Measurements from ENCODE around the gene MCUB. TPM values are rescaled to one million over a fixed set of nuclear protein-coding genes. Genes with fewer than 3 reads are reported as not detected.

MCUB gene
- total RNA-seq, 1 experiment from 2014 or later = 14.8 TPM

- Histone ChIP-seq H3K79me2 (ENCODE audit: insufficient read depth, low read length) (no peaks in the 10 kb centered on the region), H2BK15ac (ENCODE audit: low read depth, low read length) (no peak overlapping the region), H3K23ac (ENCODE audit: insufficient read length, low read depth, low read length) (no peak overlapping the region), H3K79me1 (ENCODE audit: insufficient read depth, low read depth, low read length, poor library complexity, severe bottlenecking) (no peaks in the 10 kb centered on the region), H4K20me1 (ENCODE audit: control insufficient read depth, insufficient read depth, insufficient read length) (no peaks in the 10 kb centered on the region), H2BK12ac (ENCODE audit: insufficient read length, low read depth, low read length) (no peak overlapping the region), H2BK120ac (ENCODE audit: low read depth, low read length, poor library complexity, severe bottlenecking) (no peak overlapping the region), H2AFZ (ENCODE audit: low read length) (no peak overlapping the region), H3K14ac (ENCODE audit: insufficient read depth, low read length) (no peak overlapping the region), H4K91ac (ENCODE audit: insufficient read length, low read depth, low read length) (no peak overlapping the region), H2BK5ac (ENCODE audit: insufficient read length, low read length) (no peak overlapping the region), H3K27ac (ENCODE audit: insufficient read length, low read depth, low read length) (no peak overlapping the region), H4K5ac (ENCODE audit: insufficient read length, low read depth, low read length) (no peak overlapping the region), H3K23me2 (ENCODE audit: insufficient read length, low read depth, low read length, poor library complexity, severe bottlenecking) (no peaks in the 10 kb centered on the region), H2BK20ac (ENCODE audit: low read depth, low read length, poor library complexity, severe bottlenecking) (no peak overlapping the region), H3K27me3 (ENCODE audit: insufficient read depth, low read length) (no peaks in the 10 kb centered on the region), H3T11ph (ENCODE audit: low read length) (no peak overlapping the region), H3K9me3 (ENCODE audit: control insufficient read depth, low read depth, low read length) (no peaks in the 10 kb centered on the region), H2AK5ac (ENCODE audit: insufficient read length, low read length) (no peak overlapping the region), H3K56ac (ENCODE audit: insufficient read length, low read depth, low read length) (no peak overlapping the region), H3K4ac (ENCODE audit: low read depth, low read length) (no peak overlapping the region), H4K8ac (replicated peaks; ENCODE audit: insufficient read length, low read depth, low read length) (no peak overlapping the region), H3K4me1 (ENCODE audit: insufficient read depth, low read length) (no peaks in the 10 kb centered on the region; the same call in 1 of the 2 replicates), H3K4me2 (ENCODE audit: insufficient read depth, insufficient read length, low read length) (no peak overlapping the region), H3K9ac (ENCODE audit: extremely low read depth, insufficient read length, low read length) (no peak overlapping the region), H3K18ac (ENCODE audit: insufficient read length, low read depth, low read length) (no peak overlapping the region)
- Mint-ChIP-seq H3K4me3 (no peak overlapping the region), H3K4me1 (peaks cover 4% of the 10 kb centered on the region in 2 experiments; a peak in 2 of 4 replicates), H3K36me3 (ENCODE audit: insufficient read depth in 1 of 3, low read depth in 3 of 3) (no peaks in the 10 kb centered on the region), H3K27ac (no peak overlapping the region), H3K9me3 (no peaks in the 10 kb centered on the region), H3K27me3 (ENCODE audit: low read depth) (no peaks in the 10 kb centered on the region)
- TF ChIP-seq CTCF (conservative IDR thresholded peaks at IDR 0.05) = no peak
- no peak for DNase-seq
- no CpG with 5 or more reads among the region's 2 CpGs for WGBS (ENCODE audit: extremely low coverage, insufficient read length, low lambda C conversion rate)
Measured at GRCh38 chr4:109615742-109616141, 55.7 kb downstream of the MCUB start.

Data from H9 (cell line).